H1 (cell line): ENCODE results near the gene LTB. TPM values are rescaled to one million over a fixed set of nuclear protein-coding genes. Genes with fewer than 3 reads are reported as not detected.
A peak's percentile ranks its signal among the peaks of the same experiment; 100 is the strongest.

ENCODE experiments used
- CTCF ChIA-PET: fragments of 300-600 bp; sonication (Branson Sonifier 250); formaldehyde crosslinking; loops from one replicate; lab custom pipeline; 2021; ENCODE audit not compliant: partially characterized antibody; lab: Charles Lee
- POLR2A ChIA-PET: fragments of 300-600 bp; sonication (Branson Sonifier 250); formaldehyde crosslinking; loops from one replicate; lab custom pipeline; 2021; ENCODE audit warnings: inconsistent platforms; ENCODE audit not compliant: partially characterized antibody; lab: Charles Lee
- DNase-seq, 2 experiments: peaks; one replicate each; pipeline versions ENCODE4 v3.0.0 to v3.0.0-alpha.2; 2010 to 2022; ENCODE audit warnings: low spot score in 2 of 2, low read depth in 1 of 2, mixed read lengths in 1 of 2
- FAIRE-seq: peaks from 2 replicates; lab custom pipeline; 2011; peaks lifted over from hg19 to GRCh38; lab: Jason Lieb, UNC
- H2AFZ ChIP-seq: 2 replicates; pipeline ENCODE4 v1.8.1; 2012; ENCODE audit warnings: low read length, inconsistent platforms
- H2AK5ac ChIP-seq: 2 replicates; pipeline ENCODE4 v1.6.1; 2013; ENCODE audit warnings: low read depth, low read length
- H2BK120ac ChIP-seq: replicated peaks from 2 replicates; pipeline ENCODE3; 2013; ENCODE audit warnings: low read depth, low read length, inconsistent platforms
- H2BK12ac ChIP-seq: 2 replicates; pipeline ENCODE4 v1.6.1; 2013; ENCODE audit warnings: low read depth, low read length
- H2BK15ac ChIP-seq: 2 replicates; pipeline ENCODE4 v1.6.1; 2013; ENCODE audit warnings: low read length
- H2BK20ac ChIP-seq: 2 replicates; pipeline ENCODE4 v1.6.1; 2013; ENCODE audit warnings: low read length
- H2BK5ac ChIP-seq: 2 replicates; pipeline ENCODE4 v1.6.1; 2013; ENCODE audit warnings: low read depth, low read length
- H3K14ac ChIP-seq: 2 replicates; pipeline ENCODE4 v1.6.1; 2013; ENCODE audit warnings: inconsistent platforms; ENCODE audit not compliant: insufficient read length
- H3K18ac ChIP-seq: 2 replicates; pipeline ENCODE4 v1.6.1; 2013; ENCODE audit warnings: low read length; ENCODE audit errors: extremely low read depth
- H3K23ac ChIP-seq: 2 replicates; pipeline ENCODE4 v1.6.1; 2013; ENCODE audit warnings: inconsistent platforms; ENCODE audit not compliant: insufficient read length
- H3K23me2 ChIP-seq: 2 replicates; pipeline ENCODE4 v1.6.1; 2013; ENCODE audit warnings: low read depth, low read length
- H3K27ac ChIP-seq: 2 replicates; pipeline ENCODE4 v1.6.1; 2011; ENCODE audit warnings: low read depth, low read length, inconsistent platforms
- H3K27me3 ChIP-seq, 4 experiments: replicated peaks in 1 of 4; 1 replicate in 1 of 4; 2 replicates in 3 of 4; pipeline versions ENCODE4 v1.6.1 to v1.8.1; 2011 to 2013; ENCODE audit warnings: low read length in 3 of 4, mild to moderate bottlenecking in 3 of 4, inconsistent platforms in 2 of 4, mixed read lengths in 2 of 4, moderate library complexity in 1 of 4; ENCODE audit not compliant: control insufficient read depth in 3 of 4, insufficient read depth in 3 of 4; ENCODE audit errors: extremely low read depth in 1 of 4
- H3K36me3 ChIP-seq, 4 experiments: 2 replicates each; pipeline versions ENCODE4 v1.6.1 to v1.8.1; 2011 to 2013; ENCODE audit warnings: mild to moderate bottlenecking in 4 of 4, low read length in 3 of 4, moderate library complexity in 2 of 4, control low read depth in 1 of 4, inconsistent platforms in 1 of 4; ENCODE audit not compliant: insufficient read depth in 4 of 4, control insufficient read depth in 2 of 4
- H3K4ac ChIP-seq: replicated peaks from 2 replicates; pipeline ENCODE3; 2013; ENCODE audit warnings: low read length, low read depth, mixed read lengths, inconsistent platforms; ENCODE audit not compliant: insufficient read length
- H3K4me1 ChIP-seq, 4 experiments: replicated peaks in 1 of 4; 1 replicate in 1 of 4; 2 replicates in 3 of 4; pipeline versions ENCODE4 v1.6.1 to v1.8.1; 2011 to 2013; ENCODE audit warnings: low read length in 3 of 4, inconsistent platforms in 2 of 4, mixed read lengths in 1 of 4; ENCODE audit not compliant: insufficient read depth in 4 of 4, control insufficient read depth in 3 of 4
- H3K4me2 ChIP-seq, 2 experiments: 2 replicates each; pipeline versions ENCODE4 v1.6.1 to v1.8.1; 2011 to 2013; ENCODE audit warnings: low read depth in 2 of 2, low read length in 2 of 2, control low read depth in 1 of 2, inconsistent platforms in 1 of 2, mild to moderate bottlenecking in 1 of 2; ENCODE audit not compliant: insufficient read depth in 1 of 2
- H3K4me3 ChIP-seq, 4 experiments: fragments of 200-600, 300-600 bp in 1 of 4; sonication (generic), shearing (Covaris generic), sonication (Bioruptor Twin) in 1 of 4; 2 replicates each; pipeline versions ENCODE4 v1.5.1 to v1.8.1; 2011 to 2016; ENCODE audit warnings: low read length in 4 of 4, low read depth in 3 of 4, control low read depth in 2 of 4, inconsistent platforms in 2 of 4, mild to moderate bottlenecking in 2 of 4, mixed read lengths in 1 of 4, moderate library complexity in 1 of 4; ENCODE audit not compliant: insufficient read depth in 2 of 4; ENCODE audit errors: extremely low read depth in 1 of 4
- H3K56ac ChIP-seq: replicated peaks from 2 replicates; pipeline ENCODE3; 2013; ENCODE audit warnings: low read depth, mild to moderate bottlenecking, mixed read lengths, low read length, inconsistent platforms; ENCODE audit not compliant: insufficient read length
- H3K79me1 ChIP-seq: 2 replicates; pipeline ENCODE4 v1.6.1; 2013; ENCODE audit warnings: low read depth, low read length, control low read depth
- H3K79me2 ChIP-seq, 2 experiments: 2 replicates each; pipeline versions ENCODE4 v1.6.1 to v1.8.1; 2012 to 2013; ENCODE audit warnings: low read length in 2 of 2, mild to moderate bottlenecking in 2 of 2, inconsistent platforms in 1 of 2; ENCODE audit not compliant: insufficient read depth in 2 of 2, control insufficient read depth in 1 of 2
- H3K9ac ChIP-seq, 4 experiments: replicated peaks in 1 of 4; 1 replicate in 1 of 4; 2 replicates in 3 of 4; pipeline versions ENCODE4 v1.6.1 to v1.8.1; 2011 to 2013; ENCODE audit warnings: low read depth in 3 of 4, low read length in 3 of 4, control low read depth in 2 of 4, mild to moderate bottlenecking in 2 of 4, moderate library complexity in 2 of 4, inconsistent platforms in 1 of 4; ENCODE audit errors: extremely low read depth in 1 of 4
- H3K9me3 ChIP-seq, 2 experiments: 2 replicates each; pipeline versions ENCODE4 v1.6.1 to v1.8.1; 2012 to 2013; ENCODE audit warnings: mild to moderate bottlenecking in 2 of 2, moderate library complexity in 2 of 2, control low read depth in 1 of 2, inconsistent platforms in 1 of 2, low read depth in 1 of 2, low read length in 1 of 2, mixed read lengths in 1 of 2; ENCODE audit not compliant: insufficient read depth in 2 of 2
- H4K20me1 ChIP-seq, 2 experiments: replicated peaks in 1 of 2; 2 replicates each; pipeline versions ENCODE3 to v1.8.1; 2011 to 2013; ENCODE audit warnings: inconsistent platforms in 2 of 2, low read length in 2 of 2, mild to moderate bottlenecking in 1 of 2; ENCODE audit not compliant: insufficient read depth in 2 of 2, control insufficient read depth in 1 of 2
- H4K5ac ChIP-seq: 2 replicates; pipeline ENCODE4 v1.6.1; 2013; ENCODE audit warnings: low read length, low read depth, mixed read lengths, inconsistent platforms; ENCODE audit not compliant: insufficient read length
- H4K8ac ChIP-seq: 2 replicates; pipeline ENCODE4 v1.8.0; 2013; ENCODE audit warnings: mild to moderate bottlenecking, moderate library complexity, low read length, inconsistent platforms; ENCODE audit not compliant: insufficient read depth; ENCODE audit errors: extremely low read depth
- H4K91ac ChIP-seq: replicated peaks from 2 replicates; pipeline ENCODE3; 2013; ENCODE audit warnings: low read length, mixed read lengths, inconsistent platforms; ENCODE audit not compliant: insufficient read length
- CEBPB ChIP-seq: IDR thresholded peaks from 2 replicates; pipeline ENCODE4 v1.6.1; 2012; ENCODE audit warnings: low read depth, low read length
- CTBP2 ChIP-seq: IDR thresholded peaks from 2 replicates; pipeline ENCODE4 v1.7.0; 2011; ENCODE audit warnings: borderline replicate concordance, mild to moderate bottlenecking, moderate library complexity, mixed read lengths, low read length; ENCODE audit not compliant: insufficient read depth, insufficient read length
- EZH2 ChIP-seq: fragments of 200-600 bp; sonication (generic); IDR thresholded peaks from 2 replicates; pipeline ENCODE4 v1.7.1; 2012; ENCODE audit warnings: low read depth, mild to moderate bottlenecking, moderate library complexity, low read length, inconsistent platforms; ENCODE audit not compliant: severe bottlenecking
- GABPA ChIP-seq: IDR thresholded peaks from 2 replicates; pipeline ENCODE4 v1.6.1; 2011; ENCODE audit warnings: mild to moderate bottlenecking, low read length, moderate library complexity, borderline replicate concordance; ENCODE audit not compliant: insufficient read depth
- HDAC6 ChIP-seq: IDR thresholded peaks from one replicate; pipeline ENCODE4 v1.7.1; 2012; ENCODE audit warnings: low read depth, mild to moderate bottlenecking, inconsistent platforms, low read length, moderate library complexity
- JUN ChIP-seq: IDR thresholded peaks from 2 replicates; pipeline ENCODE4 v1.6.1; 2011; ENCODE audit warnings: low read depth, mild to moderate bottlenecking, improper control_type of control experiment, low read length
- KDM4A ChIP-seq: IDR thresholded peaks from one replicate; pipeline ENCODE4 v1.7.1; 2012; ENCODE audit warnings: low read depth, mild to moderate bottlenecking, moderate library complexity, low read length, inconsistent platforms; ENCODE audit not compliant: severe bottlenecking
- KDM5A ChIP-seq: fragments of 200-600 bp; IDR thresholded peaks from 2 replicates; pipeline ENCODE4 v1.7.1; 2012; ENCODE audit warnings: mild to moderate bottlenecking, low read length, inconsistent platforms, mixed read lengths
- PHF8 ChIP-seq: fragments of 200-600 bp; sonication (generic); conservative IDR thresholded peaks from 2 replicates; pipeline ENCODE4 v1.7.1; 2012; ENCODE audit warnings: low read depth, mild to moderate bottlenecking, inconsistent platforms, low read length, moderate library complexity
- POLR2AphosphoS5 ChIP-seq: IDR thresholded peaks from 2 replicates; pipeline ENCODE4 v1.6.1; 2011; ENCODE audit warnings: low read depth, low read length
- SAP30 ChIP-seq: fragments of 300-600 bp; sonication (generic); IDR thresholded peaks from 2 replicates; pipeline ENCODE4 v1.7.1; 2012; ENCODE audit warnings: low read length, moderate library complexity, mild to moderate bottlenecking, inconsistent platforms; ENCODE audit not compliant: insufficient read depth, insufficient replicate concordance
- SP2 ChIP-seq: IDR thresholded peaks from 2 replicates; pipeline ENCODE4 v1.6.1; 2012; ENCODE audit warnings: mild to moderate bottlenecking, low read length, inconsistent platforms
- WGBS, 2 experiments: shearing (Covaris generic) in 1 of 2; methylation state at CpG; one replicate each; pipeline versions ENCODE4 v1.1.6 to v1.1.7; 2013 to 2015; ENCODE audit warnings: low lambda C conversion rate in 2 of 2, mixed read lengths in 2 of 2, inconsistent platforms in 1 of 2, low coverage in 1 of 2, missing lambda C conversion rate in 1 of 2; ENCODE audit not compliant: insufficient replicate concordance in 2 of 2, insufficient coverage in 1 of 2, insufficient read length in 1 of 2; ENCODE audit errors: extremely low coverage in 1 of 2, missing lambda C conversion rate in 1 of 2; 5-methylcytosine and 5-hydroxymethylcytosine counted together
- polyA plus RNA-seq, 7 experiments: library from polyadenylated mRNA; depleted of rRNA in 3 of 7; stranded (reverse) in 5 of 7; unstranded in 2 of 7; fragments of >200 nt in 5 of 7; fragments of 200-250 nt in 2 of 7; gene quantifications; 1 replicate in 5 of 7; 2 replicates in 1 of 7; 4 replicates in 1 of 7; pipeline versions ENCODE4 v1.2.1 to v1.2.3, GENCODE V29; 2011 to 2013; ENCODE audit warnings: missing spikeins in 2 of 7, mixed read lengths in 2 of 7
- total RNA-seq: library from RNA; stranded (reverse); fragmentation: NEBNext Ultra II Directional; extraction: Animal tissue kit (Norgen Biotek cat#: 25700); gene quantifications from 2 replicates; pipeline ENCODE4 v1.2.1, GENCODE V29; 2021

LTB gene
- total and polyA plus RNA-seq, 2 of the 8 experiments (the other 6 are each of a cell fraction or from before 2014, with no cell fraction given), result 0.43 to 0.47 TPM

DNA sequence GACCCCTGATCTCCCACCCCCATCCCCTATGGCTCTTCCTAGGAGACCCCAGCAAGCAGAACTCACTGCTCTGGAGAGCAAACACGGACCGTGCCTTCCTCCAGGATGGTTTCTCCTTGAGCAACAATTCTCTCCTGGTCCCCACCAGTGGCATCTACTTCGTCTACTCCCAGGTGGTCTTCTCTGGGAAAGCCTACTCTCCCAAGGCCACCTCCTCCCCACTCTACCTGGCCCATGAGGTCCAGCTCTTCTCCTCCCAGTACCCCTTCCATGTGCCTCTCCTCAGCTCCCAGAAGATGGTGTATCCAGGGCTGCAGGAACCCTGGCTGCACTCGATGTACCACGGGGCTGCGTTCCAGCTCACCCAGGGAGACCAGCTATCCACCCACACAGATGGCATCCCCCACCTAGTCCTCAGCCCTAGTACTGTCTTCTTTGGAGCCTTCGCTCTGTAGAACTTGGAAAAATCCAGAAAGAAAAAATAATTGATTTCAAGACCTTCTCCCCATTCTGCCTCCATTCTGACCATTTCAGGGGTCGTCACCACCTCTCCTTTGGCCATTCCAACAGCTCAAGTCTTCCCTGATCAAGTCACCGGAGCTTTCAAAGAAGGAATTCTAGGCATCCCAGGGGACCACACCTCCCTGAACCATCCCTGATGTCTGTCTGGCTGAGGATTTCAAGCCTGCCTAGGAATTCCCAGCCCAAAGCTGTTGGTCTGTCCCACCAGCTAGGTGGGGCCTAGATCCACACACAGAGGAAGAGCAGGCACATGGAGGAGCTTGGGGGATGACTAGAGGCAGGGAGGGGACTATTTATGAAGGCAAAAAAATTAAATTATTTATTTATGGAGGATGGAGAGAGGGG, 8.8 kb downstream of the LTB start:
- no peak overlapping the region for H4K91ac ChIP-seq
- no peaks in the 10 kb centered on the region for H3K79me2 ChIP-seq
- no peak overlapping the region for H4K8ac ChIP-seq
- DNase-seq, result no peak
- H3K4ac ChIP-seq, result no peak overlapping the region
- H3K9me3 ChIP-seq, result no peaks in the 10 kb centered on the region
- H2BK15ac ChIP-seq, result no peak overlapping the region
- no peak overlapping the region for H2BK5ac ChIP-seq
- H2BK12ac ChIP-seq, result 0 out of 2 replicates have a peak overlapping the region, but pooled peaks have one; percentile 27
- no peak overlapping the region for H2AFZ ChIP-seq
- no peak overlapping the region for H3K14ac ChIP-seq
- WGBS, 2 experiments, result 89% methylated on average over 9 of the region's 9 CpGs; no CpG with 5 or more reads in 1 of the 2 experiments
- no peak overlapping the region for H3K9ac ChIP-seq
- H3K23ac ChIP-seq, result no peak overlapping the region
- no peak for FAIRE-seq
- no peaks in the 10 kb centered on the region for H3K79me1 ChIP-seq
- POLR2A ChIA-PET, result interaction anchor here (0.8 to 12.2 kb wide), 10 partner anchors 13 to 265 kb away, joined by 3 to 110 read pairs (median 4); partner anchors contain the start of genes ATP6V1G2 and DDX39B
- CTCF ChIA-PET, result interaction anchor here (0.6 to 19.2 kb wide), 9 partner anchors 8 to 40 kb away, joined by 3 to 640 read pairs (median 5); partner anchors contain the start of genes ATP6V1G2, LST1, LTB and NCR3
- no peak overlapping the region for H3K18ac ChIP-seq
- H3K4me1 ChIP-seq, result no peaks in the 10 kb centered on the region; a peak in 1 of 7 replicates
- H3K27ac ChIP-seq, result no peak overlapping the region
- H4K20me1 ChIP-seq, result no peaks in the 10 kb centered on the region
- no peak overlapping the region for H4K5ac ChIP-seq
- no peaks in the 10 kb centered on the region for H3K36me3 ChIP-seq
- H3K23me2 ChIP-seq, result no peaks in the 10 kb centered on the region; the same call in 1 of the 2 replicates
- H3K4me2 ChIP-seq, result no peak overlapping the region
- H2AK5ac ChIP-seq, result no peak overlapping the region
- no peak overlapping the region for H3K4me3 ChIP-seq
- no peak overlapping the region for H2BK20ac ChIP-seq
- no peaks in the 10 kb centered on the region for H3K27me3 ChIP-seq
- no peak overlapping the region for H3K56ac ChIP-seq
- H2BK120ac ChIP-seq, result no peak overlapping the region
- TF ChIP-seq EZH2, result no peak
- no peak for TF ChIP-seq SAP30
- TF ChIP-seq CEBPB, result no peak
- TF ChIP-seq KDM5A, result no peak
- TF ChIP-seq JUN, result no peak
- TF ChIP-seq KDM4A, result no peak
- no peak for TF ChIP-seq PHF8
- no peak for TF ChIP-seq SP2
- no peak for TF ChIP-seq POLR2AphosphoS5
- TF ChIP-seq HDAC6, result no peak
- no peak for TF ChIP-seq GABPA
- no peak for TF ChIP-seq CTBP2
